ENCODE data around the gene ALOX15.
"Not testable (repeated sequence)": the region's sequence is repeated elsewhere in the genome, so short reads cannot be mapped to it uniquely, and the experiment has no call there.

The ALOX15 gene

GRCh38 chr17:4636474-4637100 lies 4.9 kb downstream of the ALOX15 start:
- Mint-ChIP-seq H3K4me3 (no peak overlapping the region), H3K9me3 (no peaks in the 10 kb centered on the region), H3K36me3 (ENCODE audit: low read depth) (no peaks in the 10 kb centered on the region), H3K27ac (no peak overlapping the region), H3K27me3 (peaks cover 72% of the 10 kb centered on the region), H3K4me1 (ENCODE audit: low read depth) (peaks cover 21% of the 10 kb centered on the region)
- no peak for DNase-seq

GRCh38 chr17:4635823-4636375 lies 5.6 kb downstream of the ALOX15 start:
- H3K27ac Mint-ChIP-seq: no peak overlapping the region
- H3K9me3 Mint-ChIP-seq: no peaks in the 10 kb centered on the region
- peaks cover 18% of the 10 kb centered on the region for H3K4me1 Mint-ChIP-seq (ENCODE audit: low read depth)
- peaks cover 66% of the 10 kb centered on the region for H3K27me3 Mint-ChIP-seq
- DNase-seq: no peak
- no peaks in the 10 kb centered on the region for H3K36me3 Mint-ChIP-seq (ENCODE audit: low read depth)
- no peak overlapping the region for H3K4me3 Mint-ChIP-seq

- no peak overlapping the region for H3K27ac Mint-ChIP-seq
- peaks cover 16% of the 10 kb centered on the region for H3K4me1 Mint-ChIP-seq (ENCODE audit: low read depth)
- DNase-seq: no peak
- no peak overlapping the region for H3K4me3 Mint-ChIP-seq
- H3K36me3 Mint-ChIP-seq (ENCODE audit: low read depth): no peaks in the 10 kb centered on the region
- no peaks in the 10 kb centered on the region for H3K9me3 Mint-ChIP-seq
- peaks cover 59% of the 10 kb centered on the region for H3K27me3 Mint-ChIP-seq
Observed at GRCh38 chr17:4634976-4635375, 6.5 kb downstream of the ALOX15 start.

GRCh38 chr17:4633643-4634042 lies 7.8 kb downstream of the ALOX15 start:
- no peak overlapping the region for H3K4me3 Mint-ChIP-seq
- H3K27me3 Mint-ChIP-seq: peaks cover 51% of the 10 kb centered on the region
- no peak for DNase-seq
- H3K36me3 Mint-ChIP-seq (ENCODE audit: low read depth): no peaks in the 10 kb centered on the region
- peaks cover 14% of the 10 kb centered on the region for H3K4me1 Mint-ChIP-seq (ENCODE audit: low read depth)
- no peak overlapping the region for H3K27ac Mint-ChIP-seq
- no peaks in the 10 kb centered on the region for H3K9me3 Mint-ChIP-seq

GRCh38 chr17:4632581-4632920 lies 8.9 kb downstream of the ALOX15 start:
- Mint-ChIP-seq H3K9me3 (no peaks in the 10 kb centered on the region), H3K27ac (no peak overlapping the region), H3K27me3 (peaks cover 43% of the 10 kb centered on the region), H3K36me3 (ENCODE audit: low read depth) (no peaks in the 10 kb centered on the region), H3K4me3 (no peak overlapping the region), H3K4me1 (ENCODE audit: low read depth) (peaks cover 14% of the 10 kb centered on the region)
- DNase-seq: no peak

GRCh38 chr17:4631836-4632580 lies 9.5 kb downstream of the ALOX15 start:
- Mint-ChIP-seq H3K4me1 (ENCODE audit: low read depth) (peaks cover 14% of the 10 kb centered on the region), H3K27me3 (peaks cover 38% of the 10 kb centered on the region), H3K36me3 (ENCODE audit: low read depth) (no peaks in the 10 kb centered on the region), H3K27ac (no peak overlapping the region), H3K9me3 (no peaks in the 10 kb centered on the region), H3K4me3 (no peak overlapping the region)
- no peak for DNase-seq

- H3K36me3 Mint-ChIP-seq (ENCODE audit: low read depth): no peaks in the 10 kb centered on the region
- no peak overlapping the region for H3K27ac Mint-ChIP-seq
- H3K9me3 Mint-ChIP-seq: no peaks in the 10 kb centered on the region
- peaks cover 32% of the 10 kb centered on the region for H3K27me3 Mint-ChIP-seq
- no peak for DNase-seq
- peaks cover 10% of the 10 kb centered on the region for H3K4me1 Mint-ChIP-seq (ENCODE audit: low read depth)
- H3K4me3 Mint-ChIP-seq: no peak overlapping the region
Observed at GRCh38 chr17:4631431-4631830, 10.0 kb downstream of the ALOX15 start.

GRCh38 chr17:4626734-4627256 lies 14.7 kb downstream of the ALOX15 start:
- Mint-ChIP-seq H3K4me1 (ENCODE audit: low read depth) (no peaks in the 10 kb centered on the region), H3K9me3 (no peaks in the 10 kb centered on the region), H3K27me3 (peaks cover 14% of the 10 kb centered on the region), H3K36me3 (ENCODE audit: low read depth) (no peaks in the 10 kb centered on the region), H3K4me3 (no peak overlapping the region), H3K27ac (no peak overlapping the region)
- DNase-seq: no peak

- Mint-ChIP-seq H3K27me3 (peaks cover 12% of the 10 kb centered on the region), H3K27ac (no peak overlapping the region), H3K4me1 (ENCODE audit: low read depth) (no peaks in the 10 kb centered on the region), H3K4me3 (no peak overlapping the region), H3K9me3 (no peaks in the 10 kb centered on the region), H3K36me3 (ENCODE audit: low read depth) (no peaks in the 10 kb centered on the region)
- no peak for DNase-seq
Observed at GRCh38 chr17:4625181-4625617, 16.3 kb downstream of the ALOX15 start.

GRCh38 chr17:4624451-4624911 lies 17.0 kb downstream of the ALOX15 start:
- H3K36me3 Mint-ChIP-seq (ENCODE audit: low read depth); H3K27ac Mint-ChIP-seq; H3K4me3 Mint-ChIP-seq; H3K4me1 Mint-ChIP-seq (ENCODE audit: low read depth); H3K9me3 Mint-ChIP-seq; DNase-seq: not testable (repeated sequence)
- H3K27me3 Mint-ChIP-seq: peaks cover 12% of the 10 kb centered on the region

GRCh38 chr17:4623249-4623648 lies 18.2 kb downstream of the ALOX15 start:
- no peak overlapping the region for H3K27ac Mint-ChIP-seq
- no peak for DNase-seq
- no peak overlapping the region for H3K4me3 Mint-ChIP-seq

GRCh38 chr17:4622375-4622774 lies 19.1 kb downstream of the ALOX15 start:
- Mint-ChIP-seq H3K4me1 (ENCODE audit: low read depth) (no peaks in the 10 kb centered on the region), H3K9me3 (no peaks in the 10 kb centered on the region), H3K4me3 (no peak overlapping the region), H3K27ac (no peak overlapping the region), H3K27me3 (peaks cover 20% of the 10 kb centered on the region), H3K36me3 (ENCODE audit: low read depth) (no peaks in the 10 kb centered on the region)
- no peak for DNase-seq

More at GRCh38 chr17:4623249-4623648, 18.2 kb downstream of the ALOX15 start:
- peaks cover 13% of the 10 kb centered on the region for H3K27me3 Mint-ChIP-seq
- H3K9me3 Mint-ChIP-seq: no peaks in the 10 kb centered on the region
- H3K36me3 Mint-ChIP-seq (ENCODE audit: low read depth): no peaks in the 10 kb centered on the region
- no peaks in the 10 kb centered on the region for H3K4me1 Mint-ChIP-seq (ENCODE audit: low read depth)

- no peaks in the 10 kb centered on the region for H3K4me1 Mint-ChIP-seq (ENCODE audit: low read depth)
- H3K9me3 Mint-ChIP-seq: no peaks in the 10 kb centered on the region
- DNase-seq: no peak
- no peak overlapping the region for H3K4me3 Mint-ChIP-seq
- H3K27ac Mint-ChIP-seq: no peak overlapping the region
- no peaks in the 10 kb centered on the region for H3K36me3 Mint-ChIP-seq (ENCODE audit: low read depth)
- peaks cover 23% of the 10 kb centered on the region for H3K27me3 Mint-ChIP-seq
Observed at GRCh38 chr17:4620531-4621101, 20.9 kb downstream of the ALOX15 start.

GRCh38 chr17:4617590-4618351 lies 23.7 kb downstream of the ALOX15 start:
- H3K27me3 Mint-ChIP-seq: peaks cover 16% of the 10 kb centered on the region
- DNase-seq: no peak
- H3K4me1 Mint-ChIP-seq (ENCODE audit: low read depth): no peaks in the 10 kb centered on the region
- H3K9me3 Mint-ChIP-seq: no peaks in the 10 kb centered on the region
- no peaks in the 10 kb centered on the region for H3K36me3 Mint-ChIP-seq (ENCODE audit: low read depth)
- no peak overlapping the region for H3K4me3 Mint-ChIP-seq
- no peak overlapping the region for H3K27ac Mint-ChIP-seq
